8988T (cell line): ENCODE results near the gene DNM3.
A peak's percentile ranks its signal among the peaks of the same experiment; 100 is the strongest.

ENCODE experiments used
- DNase-seq: peaks from one replicate; pipeline ENCODE4 v3.0.0; 2011

The DNM3 gene

DNA sequence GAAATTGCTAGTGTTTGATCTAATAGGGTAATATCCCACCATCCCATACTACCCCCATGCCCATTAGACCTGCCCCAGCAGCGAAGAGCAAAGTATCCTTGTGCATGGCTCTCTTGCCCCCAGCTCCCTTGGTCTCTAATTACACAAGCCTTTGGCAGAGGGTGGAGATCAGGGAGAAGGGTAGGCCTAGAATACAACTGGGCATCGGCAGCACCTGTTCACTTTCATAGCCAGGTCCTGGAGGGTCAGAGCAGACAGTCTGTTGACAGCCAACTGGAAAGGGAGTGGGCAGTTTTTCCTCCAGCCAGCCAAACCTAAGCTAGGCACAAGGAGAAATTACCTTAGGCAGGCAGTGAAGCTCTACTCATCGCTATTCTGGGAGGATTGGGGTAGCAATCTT is 605.2 kb downstream of the DNM3 start:
- no peak for DNase-seq

DNA sequence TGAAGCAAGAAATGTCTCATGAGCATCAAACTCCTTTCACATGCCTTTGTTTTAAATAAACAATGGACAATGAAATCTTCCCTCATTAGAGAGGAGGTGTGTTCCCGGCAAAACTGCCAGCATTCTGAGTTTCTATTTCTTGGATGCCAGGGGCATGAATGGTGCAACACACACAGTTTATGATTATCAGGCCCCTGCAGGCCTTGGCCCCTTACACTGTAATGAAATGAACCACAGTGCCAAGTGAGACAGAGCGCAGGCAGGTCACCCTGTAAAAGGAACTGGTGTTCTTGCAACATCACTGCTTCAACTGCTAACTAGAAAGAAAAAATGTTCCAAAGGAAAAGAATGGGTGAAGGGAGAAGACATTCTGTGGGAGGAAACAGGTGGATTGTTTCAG is 606.3 kb downstream of the DNM3 start:
- DNase-seq: no peak

DNA sequence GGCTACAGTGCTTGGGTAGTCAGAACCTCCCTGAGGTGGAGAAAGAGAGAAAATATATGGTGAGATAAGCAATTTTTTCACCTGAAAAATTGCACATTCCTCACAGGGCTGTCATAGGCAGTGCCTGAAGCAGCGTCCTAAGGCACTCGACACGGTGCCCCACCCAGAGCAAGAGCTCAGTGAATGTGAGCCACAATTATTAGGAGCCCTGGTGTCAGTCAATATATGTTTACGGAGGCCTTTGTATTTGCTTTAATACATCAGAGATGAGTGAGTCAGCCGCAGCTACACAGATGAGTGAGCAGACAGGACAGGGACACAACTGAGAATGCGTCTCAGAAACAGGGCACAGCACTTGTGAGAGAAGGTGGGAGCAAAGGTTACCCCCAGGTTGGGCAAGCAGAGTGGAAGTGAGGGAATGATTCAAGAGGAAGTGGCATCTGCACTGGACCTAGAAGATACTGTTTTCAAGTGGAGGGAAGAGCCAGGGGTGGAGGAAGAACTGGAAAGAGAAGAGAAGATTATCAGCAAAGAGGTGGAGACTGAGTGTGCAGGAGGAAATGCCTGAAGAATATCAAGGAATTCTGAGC is 607.8 kb downstream of the DNM3 start:
- DNase-seq: no peak

DNA sequence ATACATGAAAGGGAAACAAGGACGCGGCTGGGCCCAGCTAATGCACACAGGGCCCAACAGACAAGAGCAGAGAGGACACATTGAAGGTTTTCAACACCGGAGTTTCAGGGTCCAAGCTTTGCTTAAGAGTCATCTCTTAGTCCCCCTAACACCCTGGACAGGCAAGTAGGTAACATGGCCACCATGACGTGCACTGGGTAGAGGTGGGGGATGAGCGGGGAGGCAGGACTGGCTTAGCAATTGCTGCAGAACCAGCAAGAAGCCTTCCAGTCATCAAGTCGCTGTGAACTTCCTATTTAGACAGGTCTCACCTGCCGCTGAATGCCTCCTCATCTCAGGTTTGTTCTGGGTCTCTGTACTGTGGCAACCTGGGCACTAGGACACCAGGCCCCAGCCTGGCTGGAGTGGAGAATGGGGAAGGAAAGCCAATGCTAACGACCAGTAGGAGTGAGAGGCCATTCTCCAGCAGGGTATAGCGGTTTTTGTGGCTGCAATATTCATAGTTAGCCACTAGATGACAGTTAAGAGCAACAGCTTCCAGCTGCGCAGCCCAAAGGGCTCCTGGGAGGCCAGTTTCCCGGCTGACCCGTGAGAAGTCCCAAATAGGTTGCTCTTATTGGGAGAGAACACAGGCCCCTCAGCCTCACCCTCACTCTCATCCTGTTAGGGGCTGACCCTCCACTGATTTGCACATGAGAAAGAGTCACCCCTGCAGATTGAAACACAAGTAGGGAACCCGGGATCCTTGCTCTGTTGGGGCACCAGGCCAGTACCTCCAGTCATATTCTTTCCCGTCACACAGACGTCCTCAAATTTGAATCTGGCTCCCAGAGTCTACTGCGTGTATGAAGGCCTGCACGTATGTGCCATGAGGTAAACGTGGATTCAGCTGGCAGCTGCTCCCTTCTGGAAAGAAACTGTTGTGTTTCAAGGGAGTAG is 608.6 kb downstream of the DNM3 start:
- DNase-seq: peak; percentile 45

DNA sequence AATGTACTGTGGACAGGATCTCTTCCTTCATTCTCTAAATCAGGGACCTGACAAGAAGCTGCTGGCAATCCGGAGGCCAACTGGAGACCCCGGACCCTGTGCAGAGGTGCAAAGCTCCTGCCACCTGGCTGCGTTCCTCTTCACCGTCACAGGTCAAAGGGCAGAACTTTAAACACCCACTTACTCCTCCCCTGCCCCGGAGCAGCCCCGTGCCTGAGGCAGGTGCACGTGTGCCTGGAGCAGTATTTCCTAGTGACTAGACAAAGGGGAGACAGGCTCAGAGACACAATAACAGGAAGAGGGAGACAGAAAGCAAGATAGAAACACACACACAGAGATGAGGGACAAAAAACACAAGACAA is 609.2 kb downstream of the DNM3 start:
- DNase-seq: no peak

DNA sequence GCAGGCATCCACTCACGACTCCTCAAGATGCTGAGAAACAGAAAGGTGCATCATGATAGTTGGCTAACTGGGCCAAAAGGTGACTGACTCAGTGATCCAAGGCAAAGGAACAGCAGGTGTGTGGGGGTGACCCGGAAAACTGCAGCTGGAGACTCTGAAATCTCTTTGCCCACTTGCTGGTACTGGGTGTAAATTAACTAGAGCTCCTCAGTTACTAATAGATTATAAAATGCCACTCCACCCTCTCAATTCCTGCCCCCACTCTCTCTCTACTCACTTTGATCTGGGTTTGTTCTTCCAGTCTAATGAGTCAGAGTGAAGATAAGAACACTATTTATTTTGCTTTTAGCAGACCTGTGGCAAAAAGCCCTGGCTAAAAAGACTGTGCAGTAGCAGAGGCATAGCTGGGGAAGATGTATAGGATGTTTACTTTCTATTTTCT is 609.7 kb downstream of the DNM3 start:
- no peak for DNase-seq

DNA sequence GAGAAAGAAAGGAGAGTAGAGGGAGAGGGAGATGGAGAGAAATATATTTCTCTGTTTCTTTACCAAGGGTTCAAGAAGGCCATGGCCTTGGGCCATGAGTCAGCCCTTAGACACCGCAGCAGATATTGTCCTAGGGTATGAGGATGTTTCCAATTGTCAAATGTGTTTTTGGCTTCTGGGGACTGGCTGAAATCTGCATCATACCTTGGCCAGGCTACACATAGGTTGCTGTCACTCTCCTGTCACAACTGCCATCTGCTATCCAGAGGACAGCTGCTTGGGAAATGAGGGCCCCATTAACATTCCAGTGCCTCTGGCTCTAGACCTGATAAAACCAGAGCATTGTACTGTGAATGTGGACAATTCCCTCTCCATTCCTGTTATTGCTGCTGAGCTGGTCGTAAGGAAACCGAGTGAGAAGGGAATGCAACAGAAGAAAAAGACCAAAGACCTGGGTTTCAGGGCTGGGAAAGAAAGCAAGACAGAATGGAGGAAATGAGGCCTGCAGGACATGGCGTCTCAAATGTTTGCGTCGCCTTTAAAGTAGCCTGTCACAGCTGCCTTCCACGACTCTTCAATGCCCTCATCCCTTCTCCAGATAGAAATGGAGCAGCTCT is 611.3 kb downstream of the DNM3 start:
- no peak for DNase-seq

DNA sequence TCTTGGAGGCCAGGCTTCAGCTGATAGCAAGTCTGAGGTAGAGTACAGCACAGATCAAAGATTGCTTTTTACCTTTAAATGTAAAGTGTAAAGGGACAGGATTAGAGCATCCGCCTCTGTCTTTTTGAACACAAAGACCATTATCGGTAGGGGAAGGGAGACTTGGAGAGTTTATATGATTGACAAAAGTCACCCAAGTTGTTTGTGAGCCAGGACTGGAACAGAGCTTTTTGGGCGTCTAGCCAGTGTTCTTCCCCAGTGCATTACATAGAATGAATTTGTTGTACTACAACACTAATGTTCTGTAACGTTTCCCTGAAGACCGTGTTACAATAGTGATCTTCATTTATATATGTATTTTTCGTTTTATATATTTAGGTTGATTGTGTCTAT is 611.9 kb downstream of the DNM3 start:
- no peak for DNase-seq

DNA sequence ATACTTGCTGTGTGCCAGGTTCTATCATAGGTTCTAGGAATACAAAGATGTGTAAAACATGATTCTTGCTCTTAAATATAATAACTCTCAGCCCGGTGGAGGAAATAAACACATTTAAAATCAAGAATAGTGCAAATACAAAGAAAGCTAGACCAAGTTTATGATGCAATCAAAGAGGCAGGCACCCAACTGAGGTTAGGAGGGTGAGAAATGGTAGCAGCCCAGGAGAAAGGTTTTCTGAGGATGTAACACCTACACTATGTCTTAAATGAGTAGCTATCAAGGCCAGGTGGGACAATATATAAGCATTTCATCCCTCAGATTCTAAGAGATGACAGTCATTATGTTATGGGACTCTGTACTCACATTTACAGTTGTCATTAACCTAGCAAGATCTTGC is 612.3 kb downstream of the DNM3 start:
- DNase-seq: no peak

DNA sequence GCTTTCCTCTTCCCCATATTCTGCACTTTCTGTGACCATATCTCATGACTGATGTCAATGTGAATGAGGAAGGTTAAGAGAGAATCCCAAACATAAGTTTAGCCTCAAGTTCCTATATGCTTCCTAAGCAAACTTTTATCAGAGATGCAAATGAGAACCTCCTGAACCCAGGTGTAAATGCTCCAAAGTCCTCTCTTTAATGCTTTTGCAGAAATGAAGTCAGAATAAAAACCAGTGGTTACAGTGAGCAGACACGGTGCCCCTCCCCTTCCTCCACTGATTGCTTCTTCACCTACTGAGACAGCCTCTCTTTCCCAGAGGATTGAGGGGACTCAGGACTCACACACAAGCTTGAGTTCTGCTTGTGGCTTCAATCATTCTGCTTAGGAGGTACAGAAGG is 614.2 kb downstream of the DNM3 start:
- DNase-seq: no peak

DNA sequence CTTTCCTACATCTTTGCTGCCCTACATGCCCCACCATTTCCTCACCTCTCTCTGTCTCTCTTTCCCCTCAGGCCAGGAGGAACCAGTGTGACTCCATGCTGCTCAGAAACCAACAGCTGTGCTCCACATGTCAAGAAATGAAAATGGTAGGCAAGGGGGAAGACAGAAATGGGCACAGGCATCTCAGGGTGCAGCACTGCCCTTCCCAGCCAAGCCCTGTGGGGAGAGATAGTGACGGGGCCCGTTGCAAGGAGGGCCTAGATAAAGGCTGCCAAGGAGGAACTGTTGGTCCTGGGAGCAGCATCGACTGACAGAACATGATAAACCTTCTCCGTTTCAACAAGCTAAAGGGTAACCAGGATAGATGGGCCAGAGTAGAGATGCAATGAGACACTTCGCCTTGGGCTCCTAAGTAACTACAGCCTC is 615.1 kb downstream of the DNM3 start:
- no peak for DNase-seq

DNA sequence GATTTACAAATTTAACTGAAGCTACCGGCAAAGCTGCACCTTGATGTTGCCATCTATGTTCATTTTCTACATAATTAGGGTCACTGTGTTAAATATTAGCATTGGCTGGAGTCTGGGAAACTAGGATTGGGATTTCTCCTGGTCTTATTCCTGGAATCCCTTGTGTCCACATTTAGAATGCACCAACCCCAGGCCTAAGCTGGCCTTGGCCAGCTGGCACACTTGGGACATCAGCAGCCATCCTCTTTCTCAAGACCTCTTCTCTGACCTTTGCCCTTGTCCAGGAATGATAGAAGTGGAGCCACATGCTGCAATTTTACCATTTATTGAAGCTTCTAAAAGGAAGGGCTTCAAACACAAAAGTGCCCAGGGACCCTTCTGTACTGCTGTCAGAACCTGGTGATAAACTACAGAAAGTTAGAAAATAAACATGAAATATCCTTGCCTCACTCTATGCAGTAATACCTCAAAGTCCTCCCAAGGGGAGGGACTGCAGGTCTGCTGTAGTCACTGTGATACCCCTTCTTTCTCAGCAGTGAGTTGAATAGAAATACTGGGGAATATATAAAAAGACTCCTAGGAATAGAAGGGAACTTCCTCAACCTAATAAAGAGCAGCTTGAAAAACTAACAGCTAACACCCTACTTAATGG is 616.3 kb downstream of the DNM3 start:
- no peak for DNase-seq

DNA sequence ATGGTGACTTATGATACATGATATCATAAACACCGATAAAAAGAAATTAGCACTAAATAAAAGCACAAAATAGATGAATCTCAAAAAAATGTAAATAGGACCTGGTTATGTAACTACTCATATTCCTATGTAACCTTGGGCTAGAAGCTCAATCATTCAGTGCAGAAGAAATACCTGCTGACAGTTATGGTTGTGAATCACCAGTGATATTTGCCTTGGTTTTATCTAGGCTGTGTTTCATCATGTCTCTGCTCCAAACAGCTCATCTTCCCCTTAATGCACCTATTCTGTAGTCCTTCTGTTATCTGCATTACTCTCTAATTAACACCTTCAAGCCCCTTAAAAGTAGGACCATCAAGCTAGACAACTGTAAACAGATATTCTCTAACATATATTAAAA is 618.9 kb downstream of the DNM3 start:
- no peak for DNase-seq

DNA sequence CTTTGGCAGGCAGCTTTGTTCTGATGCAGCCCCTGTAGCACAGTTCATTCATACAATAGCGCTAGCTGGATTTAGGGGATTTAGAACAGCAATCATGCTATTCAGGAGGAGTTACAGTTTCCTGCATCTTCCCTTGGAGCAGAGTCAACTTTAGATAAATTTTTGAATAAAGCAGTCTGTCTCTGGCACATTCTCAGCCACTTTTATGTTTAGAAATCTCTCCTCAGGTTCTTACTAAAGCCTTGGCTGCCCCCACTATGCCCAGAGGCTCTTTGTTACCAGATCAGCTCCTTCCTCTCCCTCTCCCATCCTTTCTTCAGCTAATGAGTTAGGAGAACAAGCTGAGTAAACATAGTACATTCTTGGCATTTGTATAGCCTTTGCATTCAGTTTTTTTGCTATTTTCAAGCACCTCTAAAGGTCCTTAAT is 619.6 kb downstream of the DNM3 start:
- no peak for DNase-seq
